ENCODE measurements around the gene C1D. TPM values are rescaled to one million over a fixed set of nuclear protein-coding genes. Genes with fewer than 3 reads are reported as not detected.

Gene C1D
- total RNA-seq, 4 donors from 2014 or later: 7.1 to 35.3 (median 10.6) TPM

GRCh38 chr2:68103709-68104055 lies 40.9 kb upstream of the C1D start:
- no peak overlapping the region for H3K4me3 ChIP-seq
- no peak for TF ChIP-seq POLR2A (IDR thresholded peaks at IDR 0.05)
- TF ChIP-seq, protein P1, sequence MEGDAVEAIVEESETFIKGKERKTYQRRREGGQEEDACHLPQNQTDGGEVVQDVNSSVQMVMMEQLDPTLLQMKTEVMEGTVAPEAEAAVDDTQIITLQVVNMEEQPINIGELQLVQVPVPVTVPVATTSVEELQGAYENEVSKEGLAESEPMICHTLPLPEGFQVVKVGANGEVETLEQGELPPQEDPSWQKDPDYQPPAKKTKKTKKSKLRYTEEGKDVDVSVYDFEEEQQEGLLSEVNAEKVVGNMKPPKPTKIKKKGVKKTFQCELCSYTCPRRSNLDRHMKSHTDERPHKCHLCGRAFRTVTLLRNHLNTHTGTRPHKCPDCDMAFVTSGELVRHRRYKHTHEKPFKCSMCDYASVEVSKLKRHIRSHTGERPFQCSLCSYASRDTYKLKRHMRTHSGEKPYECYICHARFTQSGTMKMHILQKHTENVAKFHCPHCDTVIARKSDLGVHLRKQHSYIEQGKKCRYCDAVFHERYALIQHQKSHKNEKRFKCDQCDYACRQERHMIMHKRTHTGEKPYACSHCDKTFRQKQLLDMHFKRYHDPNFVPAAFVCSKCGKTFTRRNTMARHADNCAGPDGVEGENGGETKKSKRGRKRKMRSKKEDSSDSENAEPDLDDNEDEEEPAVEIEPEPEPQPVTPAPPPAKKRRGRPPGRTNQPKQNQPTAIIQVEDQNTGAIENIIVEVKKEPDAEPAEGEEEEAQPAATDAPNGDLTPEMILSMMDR (IDR thresholded peaks at IDR 0.05): no peak
- H3K9me3 ChIP-seq: no peaks in the 10 kb centered on the region
- no peak for DNase-seq
- no peaks in the 10 kb centered on the region for H3K27me3 ChIP-seq
- H3K36me3 ChIP-seq: no peaks in the 10 kb centered on the region
- H3K27ac ChIP-seq: no peak overlapping the region
- H3K4me1 ChIP-seq: no peaks in the 10 kb centered on the region

DNA sequence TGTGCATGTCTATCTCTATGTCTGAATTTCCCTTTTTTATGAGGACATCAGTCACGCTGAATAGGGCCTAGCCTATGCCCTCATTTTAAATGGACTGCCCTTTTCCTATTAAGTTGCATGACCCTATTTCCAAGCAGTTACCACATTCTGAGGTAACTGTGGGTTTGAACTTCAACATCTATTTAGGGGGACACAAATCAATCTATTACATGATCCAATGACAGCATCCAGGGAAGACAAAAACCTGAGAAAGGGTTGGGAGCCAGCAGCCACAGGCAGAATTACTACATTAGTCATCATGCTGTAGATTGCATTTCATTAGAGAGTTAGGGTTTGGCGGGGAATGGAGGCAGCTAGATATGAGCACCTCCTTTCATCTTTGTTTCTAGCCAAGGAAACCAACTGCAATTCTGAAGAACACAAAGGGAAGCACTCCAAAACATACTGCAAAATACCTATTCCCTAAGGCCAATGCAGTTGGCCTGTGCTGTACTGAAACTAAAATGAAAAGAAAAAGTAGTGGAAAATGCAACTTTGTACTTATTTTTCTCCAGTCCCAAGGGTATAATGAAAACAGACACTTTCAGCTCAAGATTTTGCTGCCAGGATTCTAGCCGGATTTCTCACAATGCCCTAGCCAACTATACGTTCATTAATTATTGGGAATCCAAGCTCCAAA lies 40.4 kb upstream of the C1D start:
- TF ChIP-seq, protein P1 (IDR thresholded peaks at IDR 0.05): no peak
- TF ChIP-seq POLR2A (IDR thresholded peaks at IDR 0.05): no peak
- Histone ChIP-seq H3K4me1 (no peaks in the 10 kb centered on the region), H3K9me3 (no peaks in the 10 kb centered on the region), H3K27ac (no peak overlapping the region), H3K27me3 (no peaks in the 10 kb centered on the region), H3K36me3 (no peaks in the 10 kb centered on the region), H3K4me3 (no peak overlapping the region)
- DNase-seq: no peak

DNA sequence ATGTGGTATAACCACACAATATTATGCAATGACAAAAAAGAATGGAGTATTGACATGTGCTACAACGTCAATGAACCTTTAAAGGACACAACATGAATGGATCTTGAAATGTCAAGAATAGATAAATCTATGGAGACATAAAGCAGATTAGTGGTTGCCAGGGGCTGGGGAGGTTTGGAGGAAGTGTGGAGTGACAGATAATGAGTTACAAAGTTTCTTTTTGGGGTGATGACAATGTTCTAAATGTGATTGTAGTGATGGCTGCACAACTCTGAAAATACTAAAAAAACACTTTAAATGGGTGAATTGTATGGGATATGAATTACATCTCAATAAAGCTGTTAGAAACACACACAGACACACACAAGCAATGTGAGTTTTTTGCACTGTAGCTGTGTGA lies 37.4 kb upstream of the C1D start:
- Histone ChIP-seq H3K9me3 (no peaks in the 10 kb centered on the region), H3K36me3 (no peaks in the 10 kb centered on the region), H3K4me1 (no peaks in the 10 kb centered on the region), H3K27me3 (no peaks in the 10 kb centered on the region), H3K4me3 (no peak overlapping the region), H3K27ac (no peak overlapping the region)
- no peak for DNase-seq
- TF ChIP-seq, protein P1 (IDR thresholded peaks at IDR 0.05): no peak
- no peak for TF ChIP-seq POLR2A (IDR thresholded peaks at IDR 0.05)

DNA sequence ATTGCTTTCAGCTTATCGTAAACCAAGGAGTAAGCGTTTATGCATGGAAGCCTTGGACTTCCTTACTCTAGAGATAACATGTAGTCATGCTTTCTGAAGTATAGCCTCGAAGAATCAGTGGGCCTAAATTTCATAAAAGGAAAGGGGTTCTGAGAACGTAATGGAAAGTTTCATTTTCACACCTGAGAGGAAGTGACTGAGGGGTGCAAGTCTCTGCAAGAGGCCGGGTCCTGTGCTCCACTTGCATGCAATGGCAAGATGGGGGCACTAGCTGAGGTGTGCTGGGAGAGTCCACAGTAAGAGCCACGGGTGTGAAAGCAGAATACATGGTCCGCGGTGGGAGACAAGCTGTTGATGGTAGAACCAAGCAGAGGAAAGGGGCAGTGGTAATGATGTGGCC lies 36.5 kb upstream of the C1D start:
- no peak overlapping the region for H3K27ac ChIP-seq
- no peaks in the 10 kb centered on the region for H3K4me1 ChIP-seq
- H3K4me3 ChIP-seq: no peak overlapping the region
- H3K9me3 ChIP-seq: no peaks in the 10 kb centered on the region
- no peaks in the 10 kb centered on the region for H3K27me3 ChIP-seq
- H3K36me3 ChIP-seq: no peaks in the 10 kb centered on the region
- TF ChIP-seq, protein P1 (IDR thresholded peaks at IDR 0.05): no peak
- TF ChIP-seq POLR2A (IDR thresholded peaks at IDR 0.05): no peak
- no peak for DNase-seq

DNA sequence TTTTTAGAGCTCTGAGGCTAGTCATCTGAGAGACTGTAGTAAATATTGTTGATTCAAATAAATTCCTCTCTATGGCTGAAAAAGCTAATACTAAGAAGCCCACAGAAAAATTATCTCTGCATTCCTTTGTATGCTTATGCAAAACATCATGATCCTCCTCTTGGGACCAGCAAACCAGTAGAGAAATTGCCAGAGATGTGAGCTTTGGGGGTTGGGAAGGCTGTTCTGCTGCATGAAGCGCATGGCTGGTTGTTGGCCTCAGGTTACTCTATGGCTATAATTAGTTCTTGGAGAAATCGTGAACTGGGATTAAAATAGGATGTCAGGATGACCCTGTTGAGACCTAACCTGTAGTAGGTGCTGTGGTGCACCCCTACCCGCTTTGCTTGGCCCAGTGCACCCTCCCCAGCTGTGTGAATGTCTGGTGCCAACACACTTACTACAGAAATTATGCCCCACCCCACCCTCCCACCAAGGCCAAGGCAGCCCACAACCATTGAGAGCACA lies 35.5 kb upstream of the C1D start:
- H3K27ac ChIP-seq: no peak overlapping the region
- no peak overlapping the region for H3K4me3 ChIP-seq
- no peaks in the 10 kb centered on the region for H3K36me3 ChIP-seq
- H3K4me1 ChIP-seq: no peaks in the 10 kb centered on the region
- H3K9me3 ChIP-seq: no peaks in the 10 kb centered on the region
- TF ChIP-seq, protein P1 (IDR thresholded peaks at IDR 0.05): no peak
- no peak for TF ChIP-seq POLR2A (IDR thresholded peaks at IDR 0.05)
- DNase-seq: no peak
- H3K27me3 ChIP-seq: no peaks in the 10 kb centered on the region
